A673 (cell line): ENCODE measurements around the gene POMT2. TPM values are rescaled to one million over a fixed set of nuclear protein-coding genes. Genes with fewer than 3 reads are reported as not detected.

Experiments
- Bru-seq: library from RNA; stranded (reverse); fragments of 400-500 nt; gene quantifications from one replicate; lab custom pipeline; 2021; lab: Mats Ljungman, UMichigan
- BruChase-seq, 2 experiments: library from RNA; stranded (reverse); fragments of 400-500 nt; gene quantifications; one replicate each; lab custom pipeline; 2021; lab: Mats Ljungman, UMichigan
- BruUV-seq: library from RNA; stranded (reverse); fragments of 400-500 nt; replicated peaks from 2 replicates; lab custom pipeline; 2021; lab: Mats Ljungman, UMichigan
- CTCF ChIA-PET: fragments of 300-600 bp; sonication (Branson Sonifier 250); formaldehyde crosslinking; loops from one replicate; lab custom pipeline; 2022; ENCODE audit warnings: antibody characterized with exemption; lab: Charles Lee
- POLR2A ChIA-PET: fragments of 300-600 bp; sonication (Branson Sonifier 250); formaldehyde crosslinking; loops from one replicate; lab custom pipeline; 2022; ENCODE audit warnings: antibody characterized with exemption; ENCODE audit not compliant: low non-redundant PET; lab: Charles Lee
- DNase-seq: peaks from one replicate; pipeline ENCODE4 v3.0.0-alpha.2; 2015; ENCODE audit warnings: low spot score
- H3K27ac ChIP-seq: fragments of 200-600 bp; sonication (generic); 2 replicates; pipeline ENCODE4 v1.5.1; 2016; ENCODE audit warnings: mixed run types, low read depth, mild to moderate bottlenecking, mixed read lengths, antibody characterized with exemption, low read length; ENCODE audit not compliant: poor library complexity, severe bottlenecking
- H3K27me3 ChIP-seq: fragments of 200-600 bp; sonication (generic); replicated peaks from 2 replicates; pipeline ENCODE4 v1.6.1; 2017; ENCODE audit warnings: mixed run types, low read depth, mild to moderate bottlenecking, mixed read lengths, antibody characterized with exemption, low read length; ENCODE audit not compliant: insufficient read depth, poor library complexity
- H3K36me3 ChIP-seq: fragments of 200-600 bp; sonication (generic); 2 replicates; pipeline ENCODE4 v1.6.1; 2016; ENCODE audit warnings: mixed run types, mild to moderate bottlenecking, mixed read lengths, antibody characterized with exemption, low read length; ENCODE audit not compliant: insufficient read depth, poor library complexity, severe bottlenecking
- H3K4me1 ChIP-seq: fragments of 200-600 bp; sonication (generic); 2 replicates; pipeline ENCODE4 v1.6.1; 2017; ENCODE audit warnings: mixed run types, mild to moderate bottlenecking, mixed read lengths, antibody characterized with exemption, low read length; ENCODE audit not compliant: insufficient read depth, poor library complexity, severe bottlenecking
- H3K4me3 ChIP-seq: fragments of 200-600 bp; sonication (generic); 2 replicates; pipeline ENCODE4 v1.5.1; 2016; ENCODE audit warnings: low read depth, mixed run types, mild to moderate bottlenecking, mixed read lengths, low read length; ENCODE audit not compliant: poor library complexity, severe bottlenecking
- H3K9me3 ChIP-seq: fragments of 200-600 bp; sonication (generic); 2 replicates; pipeline ENCODE4 v1.6.1; 2016; ENCODE audit warnings: mixed run types, low read depth, mild to moderate bottlenecking, mixed read lengths, antibody characterized with exemption, low read length; ENCODE audit not compliant: poor library complexity, severe bottlenecking
- EZH2 ChIP-seq: fragments of 200-600 bp; sonication (generic); IDR thresholded peaks from 2 replicates; pipeline ENCODE4 v1.6.1; 2017; ENCODE audit warnings: borderline replicate concordance, low read depth, mild to moderate bottlenecking, mixed read lengths, antibody characterized with exemption, low read length; ENCODE audit not compliant: poor library complexity, severe bottlenecking
- intact Hi-C: fragments of 100-400 bp; cut with micrococcal nuclease; formaldehyde crosslinking; loops from one replicate; pipeline ENCODE4 v1.10.0; 2022; ENCODE audit not compliant: unreplicated experiment
- long read RNA-seq: library from polyadenylated mRNA; stranded (forward); transcript quantifications from one replicate; pipeline ENCODE4 v2.0.0, GENCODE V29; 2022
- total RNA-seq: library from RNA; stranded (reverse); gene quantifications from 2 replicates; pipeline ENCODE4 v1.2.3, GENCODE V29; 2021
- TF ChIP-seq, protein P1 (sequence below): fragments of 300-800, 200-600 bp; sonication (generic); conservative IDR thresholded peaks from 2 replicates; pipeline ENCODE4 v1.5.1; 2017; ENCODE audit warnings: low read depth, mild to moderate bottlenecking, antibody characterized with exemption, low read length, moderate library complexity, mixed read lengths

POMT2 gene, protein sequence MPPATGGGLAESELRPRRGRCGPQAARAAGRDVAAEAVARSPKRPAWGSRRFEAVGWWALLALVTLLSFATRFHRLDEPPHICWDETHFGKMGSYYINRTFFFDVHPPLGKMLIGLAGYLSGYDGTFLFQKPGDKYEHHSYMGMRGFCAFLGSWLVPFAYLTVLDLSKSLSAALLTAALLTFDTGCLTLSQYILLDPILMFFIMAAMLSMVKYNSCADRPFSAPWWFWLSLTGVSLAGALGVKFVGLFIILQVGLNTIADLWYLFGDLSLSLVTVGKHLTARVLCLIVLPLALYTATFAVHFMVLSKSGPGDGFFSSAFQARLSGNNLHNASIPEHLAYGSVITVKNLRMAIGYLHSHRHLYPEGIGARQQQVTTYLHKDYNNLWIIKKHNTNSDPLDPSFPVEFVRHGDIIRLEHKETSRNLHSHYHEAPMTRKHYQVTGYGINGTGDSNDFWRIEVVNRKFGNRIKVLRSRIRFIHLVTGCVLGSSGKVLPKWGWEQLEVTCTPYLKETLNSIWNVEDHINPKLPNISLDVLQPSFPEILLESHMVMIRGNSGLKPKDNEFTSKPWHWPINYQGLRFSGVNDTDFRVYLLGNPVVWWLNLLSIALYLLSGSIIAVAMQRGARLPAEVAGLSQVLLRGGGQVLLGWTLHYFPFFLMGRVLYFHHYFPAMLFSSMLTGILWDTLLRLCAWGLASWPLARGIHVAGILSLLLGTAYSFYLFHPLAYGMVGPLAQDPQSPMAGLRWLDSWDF
- total RNA-seq (49.5 and 55.6 TPM in 2 replicates), Bru-seq, nascent RNA (percentile 69 among the genes with signal in this experiment), BruChase-seq, experiment 1, labeled RNA remaining after a 2-hour chase (percentile 75 among the genes with signal in this experiment), BruChase-seq, experiment 2, labeled RNA remaining after a 6-hour chase (percentile 66 among the genes with signal in this experiment)
- long read RNA-seq, full-length matches to known transcripts = 10 of 30 reads
- long read RNA-seq, partial matches to known transcripts = 4 of 30 reads
- long read RNA-seq, other reads (novel, unspliced or antisense) = 16 of 30 reads

DNA sequence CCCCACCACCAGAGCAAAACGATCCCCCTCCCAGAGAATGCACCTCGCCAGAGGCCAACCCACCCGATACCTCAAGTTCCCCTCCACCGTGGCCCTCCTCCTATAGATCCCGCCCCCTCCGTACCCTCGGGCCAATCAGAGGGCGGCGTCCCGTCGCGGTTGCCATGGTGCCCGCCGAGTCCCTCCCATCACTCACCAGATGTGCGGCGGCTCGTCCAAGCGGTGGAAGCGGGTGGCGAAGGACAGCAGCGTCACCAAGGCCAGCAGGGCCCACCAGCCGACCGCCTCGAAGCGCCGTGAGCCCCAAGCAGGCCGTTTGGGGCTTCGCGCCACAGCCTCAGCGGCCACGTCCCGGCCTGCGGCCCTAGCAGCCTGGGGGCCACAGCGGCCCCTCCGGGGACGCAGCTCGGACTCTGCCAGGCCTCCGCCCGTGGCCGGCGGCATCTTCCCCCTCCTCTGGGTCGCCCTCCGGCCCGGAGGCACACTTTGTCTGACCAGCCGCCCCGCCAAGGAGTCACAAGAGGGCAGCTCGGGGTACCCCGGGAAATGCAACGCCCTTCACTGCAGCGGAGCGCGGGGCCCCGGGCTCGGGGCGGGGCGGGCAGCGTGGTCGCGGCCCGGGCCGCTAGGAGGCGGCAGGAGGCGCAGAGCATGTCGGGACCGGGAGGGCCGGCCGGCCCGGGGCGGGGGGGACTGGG is at the start of gene POMT2:
Gene POMT2, minus strand, starts transcription at position 646 of the 698 bp plus-strand sequence. Its CDS starts 202 bp downstream, at position 444.
- POLR2A ChIA-PET = interaction anchor here (0.7 to 0.8 kb wide), 2 partner anchors 80 to 168 kb away, joined by 3 to 17 read pairs; no protein-coding TSS in a partner anchor
- Histone ChIP-seq H3K4me3 (peak within 1 kb of the TSS; percentile 82), H3K9me3 (no peaks in the 10 kb centered on the region), H3K27me3 (no peaks in the 10 kb centered on the region), H3K36me3 (no peaks in the 10 kb centered on the region), H3K4me1 (peaks cover 21% of the 10 kb centered on the region), H3K27ac (peak within 1 kb of the TSS; percentile 97)
- BruUV-seq = no TSS peak
- CTCF ChIA-PET = interaction anchor here (0.6 to 0.7 kb wide), 4 partner anchors 88 to 1273 kb away, joined by 3 to 6 read pairs (median 4); no protein-coding TSS in a partner anchor
- intact Hi-C loops = loop anchor here (2.0 to 10.0 kb wide), 3 partner anchors 56 to 224 kb away; partner anchors contain the start of genes SAMD15, TMED8 and VIPAS39
- TF ChIP-seq, protein P1, sequence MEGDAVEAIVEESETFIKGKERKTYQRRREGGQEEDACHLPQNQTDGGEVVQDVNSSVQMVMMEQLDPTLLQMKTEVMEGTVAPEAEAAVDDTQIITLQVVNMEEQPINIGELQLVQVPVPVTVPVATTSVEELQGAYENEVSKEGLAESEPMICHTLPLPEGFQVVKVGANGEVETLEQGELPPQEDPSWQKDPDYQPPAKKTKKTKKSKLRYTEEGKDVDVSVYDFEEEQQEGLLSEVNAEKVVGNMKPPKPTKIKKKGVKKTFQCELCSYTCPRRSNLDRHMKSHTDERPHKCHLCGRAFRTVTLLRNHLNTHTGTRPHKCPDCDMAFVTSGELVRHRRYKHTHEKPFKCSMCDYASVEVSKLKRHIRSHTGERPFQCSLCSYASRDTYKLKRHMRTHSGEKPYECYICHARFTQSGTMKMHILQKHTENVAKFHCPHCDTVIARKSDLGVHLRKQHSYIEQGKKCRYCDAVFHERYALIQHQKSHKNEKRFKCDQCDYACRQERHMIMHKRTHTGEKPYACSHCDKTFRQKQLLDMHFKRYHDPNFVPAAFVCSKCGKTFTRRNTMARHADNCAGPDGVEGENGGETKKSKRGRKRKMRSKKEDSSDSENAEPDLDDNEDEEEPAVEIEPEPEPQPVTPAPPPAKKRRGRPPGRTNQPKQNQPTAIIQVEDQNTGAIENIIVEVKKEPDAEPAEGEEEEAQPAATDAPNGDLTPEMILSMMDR = peak; percentile 36; the same call in 1 of the 2 replicates
- no peak for TF ChIP-seq EZH2
- peak; percentile 95 for DNase-seq

DNA sequence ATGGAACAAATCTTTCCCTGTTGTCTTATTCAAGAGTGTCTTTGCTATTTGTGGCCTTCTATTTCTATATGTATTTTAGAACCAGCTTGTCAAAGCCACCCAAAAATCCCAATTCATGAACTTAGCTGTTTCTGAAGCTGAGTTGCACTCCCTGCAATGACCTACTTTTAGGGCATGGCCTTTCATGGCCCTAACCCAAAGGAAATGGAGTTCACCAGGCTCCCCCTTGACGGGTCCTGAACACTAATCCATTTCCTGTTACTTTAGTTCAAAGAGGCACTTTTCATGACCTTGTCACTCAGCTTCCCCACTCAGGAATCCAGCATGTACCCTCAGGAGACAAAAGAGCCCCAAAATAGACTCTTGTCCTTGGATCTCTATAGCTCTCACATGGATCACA is 48.6 kb upstream of the POMT2 start:
- Histone ChIP-seq H3K4me1 (peaks cover 12% of the 10 kb centered on the region), H3K4me3 (no peak overlapping the region), H3K27ac (no peak overlapping the region), H3K9me3 (no peaks in the 10 kb centered on the region), H3K27me3 (no peaks in the 10 kb centered on the region), H3K36me3 (no peaks in the 10 kb centered on the region)
- CTCF ChIA-PET = no interaction called here
- no TSS peak for BruUV-seq
- TF ChIP-seq, protein P1 = no peak
- TF ChIP-seq EZH2 = no peak
- intact Hi-C loops = no loop called here
- DNase-seq = no peak
- POLR2A ChIA-PET = no interaction called here
